ENCODE measurements around the gene BCL11B. TPM values are rescaled to one million over a fixed set of nuclear protein-coding genes. Genes with fewer than 3 reads are reported as not detected.

The BCL11B gene
- polyA plus RNA-seq, 3 donors: 2.4 to 2.7 (median 2.5) TPM

- no peak for DNase-seq (ENCODE audit: extremely low read depth in 1 of 11, low read depth in 9 of 11, low spot score in 4 of 11)
Measured at GRCh38 chr14:99271221-99271941, 616 bp downstream of the BCL11B start.

- DNase-seq (ENCODE audit: extremely low read depth in 1 of 11, low read depth in 9 of 11, low spot score in 4 of 11): no peak
Measured at GRCh38 chr14:99270458-99271220, 1.4 kb downstream of the BCL11B start.

GRCh38 chr14:99268810-99269707, 2.9 kb downstream of the BCL11B start:
- DNase-seq (ENCODE audit: extremely low read depth in 1 of 11, low read depth in 9 of 11, low spot score in 4 of 11): no peak

- DNase-seq (ENCODE audit: extremely low read depth in 1 of 11, low read depth in 9 of 11, low spot score in 4 of 11): no peak
Measured at GRCh38 chr14:99267837-99268781, 3.9 kb downstream of the BCL11B start.

- no peak for DNase-seq (ENCODE audit: extremely low read depth in 1 of 11, low read depth in 9 of 11, low spot score in 4 of 11)
Measured at GRCh38 chr14:99267381-99267780, 4.6 kb downstream of the BCL11B start.

- DNase-seq (ENCODE audit: extremely low read depth in 1 of 11, low read depth in 9 of 11, low spot score in 4 of 11): peak in 2 of 11 donors; percentile 69 to 71
Measured at GRCh38 chr14:99266181-99267178, 5.5 kb downstream of the BCL11B start.

GRCh38 chr14:99265571-99265970, 6.4 kb downstream of the BCL11B start:
- no peak for DNase-seq (ENCODE audit: extremely low read depth in 1 of 11, low read depth in 9 of 11, low spot score in 4 of 11)

GRCh38 chr14:99264691-99265450, 7.1 kb downstream of the BCL11B start:
- DNase-seq (ENCODE audit: extremely low read depth in 1 of 11, low read depth in 9 of 11, low spot score in 4 of 11): no peak

- DNase-seq (ENCODE audit: extremely low read depth in 1 of 11, low read depth in 9 of 11, low spot score in 4 of 11): no peak
Measured at GRCh38 chr14:99263564-99264330, 8.2 kb downstream of the BCL11B start.

- no peak for DNase-seq (ENCODE audit: extremely low read depth in 1 of 11, low read depth in 9 of 11, low spot score in 4 of 11)
Measured at GRCh38 chr14:99262977-99263448, 9.0 kb downstream of the BCL11B start.

GRCh38 chr14:99261912-99262787, 9.8 kb downstream of the BCL11B start:
- DNase-seq (ENCODE audit: extremely low read depth in 1 of 11, low read depth in 9 of 11, low spot score in 4 of 11): no peak

- DNase-seq (ENCODE audit: extremely low read depth in 1 of 11, low read depth in 9 of 11, low spot score in 4 of 11): no peak
Measured at GRCh38 chr14:99260587-99261551, 11.1 kb downstream of the BCL11B start.

GRCh38 chr14:99260116-99260515, 11.9 kb downstream of the BCL11B start:
- DNase-seq (ENCODE audit: extremely low read depth in 1 of 11, low read depth in 9 of 11, low spot score in 4 of 11): no peak
